22Rv1 (cell line): ENCODE measurements around the gene GFRA4.

Experiments
- CTCF ChIP-seq: fragments of 450-650 bp; IDR thresholded peaks from 2 replicates; pipeline ENCODE4 v1.5.1; 2017; ENCODE audit warnings: mild to moderate bottlenecking
- ZFX ChIP-seq: fragments of 450-650 bp; IDR thresholded peaks from 2 replicates; pipeline ENCODE4 v1.6.1; 2017; ENCODE audit warnings: antibody characterized with exemption, borderline replicate concordance

DNA sequence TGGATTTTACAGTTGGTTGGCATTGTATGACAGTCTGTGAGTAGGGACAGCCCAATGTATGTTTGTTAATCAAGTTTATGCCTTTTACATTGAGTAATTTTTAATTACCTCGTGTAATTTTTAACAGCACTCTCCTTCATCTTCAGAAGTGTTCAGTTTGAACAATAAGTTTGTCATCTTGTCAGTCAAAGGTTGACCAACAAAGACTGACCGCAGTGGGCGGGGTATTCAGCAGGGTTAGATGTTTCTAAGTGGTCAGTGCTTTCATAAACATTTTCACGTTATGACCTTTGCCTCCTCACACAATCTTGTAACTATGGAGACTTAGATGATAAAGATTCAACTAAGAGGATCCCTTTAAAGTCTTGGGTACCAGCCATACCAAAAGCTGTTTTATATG, 40.8 kb downstream of the GFRA4 start:
- TF ChIP-seq CTCF (no peak), ZFX (no peak)
